Naive thymus-derived CD8-positive, alpha-beta T cell (primary cell): Measurements from ENCODE around the gene RIMBP2. TPM values are rescaled to one million over a fixed set of nuclear protein-coding genes. Genes with fewer than 3 reads are reported as not detected.

Experiments used
- polyA plus RNA-seq, 3 donors: library from polyadenylated mRNA; unstranded; fragments of 300-500 nt; fragmentation: Illumina TruSeq; gene quantifications; one replicate each; pipeline ENCODE4 v1.2.3, GENCODE V29; 2021
- total RNA-seq, 8 experiments: library from RNA in 2 of 8; stranded (reverse) in 2 of 8; gene quantifications; one replicate each; pipeline ENCODE4 v1.2.3 and lab custom pipeline; 2021 to 2026

Gene RIMBP2
- total and polyA plus RNA-seq, 5 experiments from 2014 or later: not detected

Other genes starting within 250 kb of the RIMBP2 start
- gene STX2, start 123.0 kb upstream of the RIMBP2 start, total RNA-seq: 10 to 100 TPM; 29.4 to 29.9 TPM
- 1 to 10 TPM; 6.7 to 9.3 (median 9.2) TPM for gene STX2, start 123.0 kb upstream of the RIMBP2 start, polyA plus RNA-seq
- 100 to 1,000 TPM; 325 to 331 TPM for gene RAN, start 155.8 kb upstream of the RIMBP2 start, total RNA-seq
- gene RAN, start 155.8 kb upstream of the RIMBP2 start, polyA plus RNA-seq: 100 to 1,000 TPM; 522 to 578 (median 572) TPM
- under 1 TPM; 0.34 to 0.36 TPM for gene ADGRD1, start 237.6 kb upstream of the RIMBP2 start, total RNA-seq
- gene ADGRD1, start 237.6 kb upstream of the RIMBP2 start, polyA plus RNA-seq: under 1 TPM in 1 of 3 donors, not detected in 2; 0.20 TPM